Prostate gland (tissue), 2 donors: ENCODE data around the gene ALK.

Experiments used
- CTCF ChIP-seq, 4 experiments: fragments of 200-600 bp in 2 of 4; fragments of 450-650 bp in 2 of 4; sonication (generic) in 2 of 4; IDR thresholded peaks; 1 replicate in 3 of 4; 2 replicates in 1 of 4; pipeline ENCODE4 v1.5.1; 2016 to 2019; ENCODE audit warnings: antibody characterized with exemption in 4 of 4, mild to moderate bottlenecking in 2 of 4, moderate library complexity in 2 of 4
- POLR2AphosphoS5 ChIP-seq: sonication (generic); formaldehyde crosslinking; IDR thresholded peaks from one replicate; pipeline ENCODE4 v1.6.1; 2017; ENCODE audit warnings: antibody characterized with exemption

- TF ChIP-seq POLR2AphosphoS5, result no peak
- no peak for TF ChIP-seq CTCF (IDR thresholded peaks at IDR 0.05)
These were observed 331.2 kb downstream of the ALK start for GRCh38 chr2:29590211-29590610.
